SK-N-SH (cell line): ENCODE results near the gene RCAN3. TPM values are rescaled to one million over a fixed set of nuclear protein-coding genes. Genes with fewer than 3 reads are reported as not detected.

Experiments used
- CTCF ChIA-PET: fragments of 300-600, 350-600 bp; formaldehyde crosslinking; extraction: SDS; loops from one replicate; lab custom pipeline; 2021; lab: Yijun Ruan, JAX
- POLR2A ChIA-PET: fragments of 350-600 bp; sonication (Branson Sonifier 250); formaldehyde crosslinking; extraction: SDS; loops from one replicate; lab custom pipeline; 2020; ENCODE audit warnings: antibody characterized with exemption, inconsistent platforms; lab: Yijun Ruan, JAX
- DNase-seq: peaks from one replicate; pipeline ENCODE4 v3.0.0; 2012
- H2AFZ ChIP-seq: fragments of 200-600 bp; sonication (generic); 2 replicates; pipeline ENCODE4 v1.8.1; 2016; ENCODE audit warnings: antibody characterized with exemption, mild to moderate bottlenecking, low read depth
- H3F3A ChIP-seq: fragments of 200-600 bp; sonication (generic); replicated peaks from 2 replicates; pipeline ENCODE3; 2016; ENCODE audit warnings: antibody characterized with exemption, mild to moderate bottlenecking; ENCODE audit not compliant: insufficient read depth
- H3K27ac ChIP-seq, 2 experiments: fragments of 200-500 bp in 1 of 2; fragments of 200-600 bp in 1 of 2; sonication (Bioruptor generic) in 1 of 2; sonication (generic), shearing (Covaris generic) in 1 of 2; 2 replicates each; pipeline versions ENCODE4 v1.5.1 to v1.6.1; 2014 to 2016; ENCODE audit warnings: low read depth in 2 of 2, inconsistent platforms in 1 of 2, low read length in 1 of 2, mild to moderate bottlenecking in 1 of 2, mixed read lengths in 1 of 2
- H3K27me3 ChIP-seq: fragments of 200-600 bp; sonication (generic), shearing (Covaris generic); 2 replicates; pipeline ENCODE4 v1.6.1; 2016; ENCODE audit warnings: mixed run types; ENCODE audit not compliant: insufficient read depth
- H3K36me3 ChIP-seq, 2 experiments: fragments of 200-500 bp in 1 of 2; fragments of 200-600 bp in 1 of 2; sonication (Bioruptor generic) in 1 of 2; sonication (generic) in 1 of 2; replicated peaks in 1 of 2; 2 replicates each; pipeline versions ENCODE3 to v1.5.1; 2014 to 2016; ENCODE audit warnings: low read length in 1 of 2, mild to moderate bottlenecking in 1 of 2; ENCODE audit not compliant: insufficient read depth in 2 of 2, control insufficient read depth in 1 of 2
- H3K4me1 ChIP-seq, 2 experiments: fragments of 200-500 bp in 1 of 2; fragments of 200-600 bp in 1 of 2; sonication (Bioruptor generic) in 1 of 2; sonication (generic), shearing (Covaris generic) in 1 of 2; 2 replicates each; pipeline versions ENCODE4 v1.5.1 to v1.6.1; 2014 to 2016; ENCODE audit warnings: low read depth in 1 of 2, low read length in 1 of 2, mixed run types in 1 of 2; ENCODE audit not compliant: insufficient read depth in 2 of 2, control insufficient read depth in 1 of 2
- H3K4me2 ChIP-seq: fragments of 200-600 bp; sonication (generic), shearing (Covaris generic); 2 replicates; pipeline ENCODE4 v1.6.1; 2017; ENCODE audit warnings: mixed run types
- H3K4me3 ChIP-seq, 2 experiments: fragments of 200-500 bp in 1 of 2; fragments of 200-600 bp in 1 of 2; sonication (Bioruptor generic) in 1 of 2; sonication (generic), shearing (Covaris generic) in 1 of 2; 2 replicates each; pipeline versions ENCODE4 v1.5.1 to v1.8.1; 2014 to 2016; ENCODE audit warnings: low read depth in 2 of 2, inconsistent platforms in 1 of 2, low read length in 1 of 2, mild to moderate bottlenecking in 1 of 2, mixed read lengths in 1 of 2, moderate library complexity in 1 of 2
- H3K79me2 ChIP-seq: fragments of 200-600 bp; sonication (generic); 2 replicates; pipeline ENCODE4 v1.8.1; 2017; ENCODE audit warnings: mild to moderate bottlenecking; ENCODE audit not compliant: insufficient read depth
- H3K9ac ChIP-seq: fragments of 200-600 bp; sonication (generic); 2 replicates; pipeline ENCODE4 v1.6.1; 2017; ENCODE audit warnings: mixed run types
- H3K9me2 ChIP-seq: fragments of 200-600 bp; sonication (generic); 2 replicates; pipeline ENCODE4 v1.6.1; 2017; ENCODE audit warnings: mixed run types
- H3K9me3 ChIP-seq: fragments of 200-600 bp; sonication (generic); 2 replicates; pipeline ENCODE4 v1.6.1; 2017; ENCODE audit warnings: mixed run types, mild to moderate bottlenecking, moderate library complexity
- H4K20me1 ChIP-seq: fragments of 200-600 bp; sonication (generic); 2 replicates; pipeline ENCODE4 v1.6.1; 2017; ENCODE audit warnings: mild to moderate bottlenecking, mixed run types; ENCODE audit not compliant: insufficient read depth
- CHD2 ChIP-seq: fragments of 150-350 bp; IDR thresholded peaks from 2 replicates; pipeline ENCODE4 v1.6.1; 2018; ENCODE audit warnings: low read length; ENCODE audit not compliant: partially characterized antibody
- ELF1 ChIP-seq: IDR thresholded peaks from 2 replicates; pipeline ENCODE4 v1.4.0; 2012
- EP300 ChIP-seq, 2 experiments: IDR thresholded peaks; 2 replicates each; pipeline versions ENCODE4 v1.4.0 to v1.6.1; 2012; ENCODE audit warnings: borderline replicate concordance in 1 of 2, low read depth in 1 of 2, low read length in 1 of 2
- FOXJ3 ChIP-seq: sonication (generic); formaldehyde crosslinking; IDR thresholded peaks from 2 replicates; pipeline ENCODE4 v1.5.1; 2020; ENCODE audit warnings: mild to moderate bottlenecking, missing genetic modification reagents
- IRF3 ChIP-seq: fragments of 150-350 bp; IDR thresholded peaks from 2 replicates; pipeline ENCODE4 v1.6.1; 2016; ENCODE audit warnings: mild to moderate bottlenecking, low read depth, low read length
- JUND ChIP-seq: IDR thresholded peaks from 2 replicates; pipeline ENCODE4 v1.4.0; 2012
- MAX ChIP-seq: IDR thresholded peaks from 2 replicates; pipeline ENCODE4 v1.4.0; 2012; ENCODE audit warnings: low read depth
- MEF2A ChIP-seq: IDR thresholded peaks from 2 replicates; pipeline ENCODE4 v1.4.0; 2012; ENCODE audit warnings: low read depth, borderline replicate concordance
- NFIC ChIP-seq: IDR thresholded peaks from 2 replicates; pipeline ENCODE4 v1.4.0; 2012; ENCODE audit warnings: borderline replicate concordance
- RCOR1 ChIP-seq: fragments of 150-350 bp; IDR thresholded peaks from 2 replicates; pipeline ENCODE4 v1.6.1; 2017; ENCODE audit warnings: antibody characterized with exemption, low read length
- REST ChIP-seq: IDR thresholded peaks from 2 replicates; pipeline ENCODE4 v1.6.1; 2012; ENCODE audit warnings: mild to moderate bottlenecking, low read depth, low read length, moderate library complexity
- RXRA ChIP-seq: IDR thresholded peaks from 2 replicates; pipeline ENCODE4 v1.4.0; 2012; ENCODE audit warnings: low read depth, mild to moderate bottlenecking, borderline replicate concordance
- SIN3A ChIP-seq: IDR thresholded peaks from 2 replicates; pipeline ENCODE4 v1.6.1; 2012; ENCODE audit warnings: low read depth, mild to moderate bottlenecking, low read length, moderate library complexity, borderline replicate concordance
- USF1 ChIP-seq: IDR thresholded peaks from 2 replicates; pipeline ENCODE4 v1.4.0; 2012; ENCODE audit warnings: low read depth, borderline replicate concordance
- USF2 ChIP-seq: fragments of 150-350 bp; IDR thresholded peaks from 2 replicates; pipeline ENCODE4 v1.6.1; 2017; ENCODE audit warnings: antibody characterized with exemption, low read length, low read depth, borderline replicate concordance
- ZBTB33 ChIP-seq: IDR thresholded peaks from 2 replicates; pipeline ENCODE4 v1.4.0; 2012; ENCODE audit warnings: low read depth, borderline replicate concordance
- WGBS: methylation state at CpG from one replicate; pipeline ENCODE4 v1.1.6; 2017; ENCODE audit warnings: low lambda C conversion rate; 5-methylcytosine and 5-hydroxymethylcytosine counted together
- polyA plus RNA-seq, 3 experiments: library from polyadenylated mRNA; depleted of rRNA; stranded (reverse); fragments of >200 nt; gene quantifications; 2 replicates each; pipeline ENCODE4 v1.2.3, GENCODE V29; 2012

Gene RCAN3
- polyA plus RNA-seq, 1 of the 3 experiments (the other 2 are of a cell fraction) = 4.8 TPM

GRCh38 chr1:24490101-24490781, 12.4 kb upstream of the RCAN3 start:
- H3K4me2 ChIP-seq = no peak overlapping the region
- no peaks in the 10 kb centered on the region for H3K4me1 ChIP-seq
- WGBS = 96% methylated on average over 13 of the region's 18 CpGs
- POLR2A ChIA-PET = no interaction called here
- no peaks in the 10 kb centered on the region for H3K9me2 ChIP-seq
- H3K9ac ChIP-seq = no peak overlapping the region
- TF ChIP-seq JUND (no peak), CHD2 (no peak), MAX (no peak), USF2 (no peak), ZBTB33 (no peak), FOXJ3 (CRISPR knock-in tag) (no peak), NFIC (no peak), ELF1 (no peak), USF1 (no peak), EP300 (IDR thresholded peaks at IDR 0.05; ENCODE audit: borderline replicate concordance in 1 of 2, low read depth in 1 of 2, low read length in 1 of 2) (no peak), RXRA (no peak), RCOR1 (no peak), REST (no peak), IRF3 (no peak), SIN3A (no peak), MEF2A (no peak)
- H4K20me1 ChIP-seq = no peaks in the 10 kb centered on the region
- H3K27ac ChIP-seq = no peak overlapping the region
- H3K36me3 ChIP-seq = no peaks in the 10 kb centered on the region
- H3K79me2 ChIP-seq = no peaks in the 10 kb centered on the region
- no peaks in the 10 kb centered on the region for H3K27me3 ChIP-seq
- H3K9me3 ChIP-seq = no peaks in the 10 kb centered on the region
- H3K4me3 ChIP-seq = no peak overlapping the region
- H2AFZ ChIP-seq = no peak overlapping the region
- DNase-seq = no peak
- peaks cover 7% of the 10 kb centered on the region for H3F3A ChIP-seq
- CTCF ChIA-PET = interaction anchor here (0.9 to 2.6 kb wide), 8 partner anchors 9 to 99 kb away, joined by 3 to 12 read pairs (median 5); partner anchors contain the start of gene RCAN3
